Measurements from ENCODE around the gene NFYA.

DNA sequence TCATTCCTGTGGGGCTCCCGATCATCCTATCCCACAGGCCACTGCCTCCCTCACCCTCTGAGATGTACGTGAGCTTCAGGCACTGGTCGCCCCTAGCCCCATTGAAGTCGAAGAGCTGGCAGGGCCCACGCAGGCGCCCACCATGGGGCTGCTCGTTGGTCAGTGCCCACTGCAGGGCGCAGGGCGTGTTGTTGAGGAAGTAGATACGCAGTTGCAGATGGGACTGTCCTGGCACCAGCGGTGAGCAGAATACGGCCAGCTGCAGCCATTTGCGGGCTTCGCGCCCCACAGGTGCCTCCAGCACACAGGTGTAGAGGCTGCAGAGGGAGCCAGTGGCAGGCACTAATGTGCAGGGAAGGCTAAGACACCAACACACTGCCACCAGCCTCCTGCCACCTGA lies 39.9 kb upstream of the NFYA start:
- TF ChIP-seq POLR2A (IDR thresholded peaks at IDR 0.05) (no peak), CTCF (IDR thresholded peaks at IDR 0.05) (no peak)

Measured in testis (tissue), 2 donors.